Mammary epithelial cell (primary cell): Measurements from ENCODE around the gene IL20RB.
"Not testable (repeated sequence)": the region's sequence is repeated elsewhere in the genome, so short reads cannot be mapped to it uniquely, and the experiment has no call there.

ENCODE experiments used
- CTCF ChIP-seq, 2 donors: IDR thresholded peaks in 1 of 2; conservative IDR thresholded peaks in 1 of 2; 2 replicates each; pipeline ENCODE4 v1.5.1; 2011 to 2012; ENCODE audit warnings: inconsistent platforms in 2 of 2, low read length in 2 of 2, mild to moderate bottlenecking in 2 of 2, control low read depth in 1 of 2, low read depth in 1 of 2; ENCODE audit not compliant: insufficient read depth in 1 of 2; ENCODE audit errors: extremely low read depth in 1 of 2
- EZH2 ChIP-seq: IDR thresholded peaks from 2 replicates; pipeline ENCODE4 v1.6.1; 2012; ENCODE audit warnings: low read length, inconsistent platforms, borderline replicate concordance

- not testable (repeated sequence) for TF ChIP-seq CTCF (conservative IDR thresholded peaks at IDR 0.05 in 1 of 2, IDR thresholded peaks at IDR 0.05 in 1 of 2; ENCODE audit: extremely low read depth in 1 of 2, insufficient read depth in 1 of 2, low read depth in 1 of 2, low read length in 2 of 2); EZH2
Measured at GRCh38 chr3:137017316-137017715, 59.5 kb downstream of the IL20RB start.
